ENCODE data around the gene AIF1L.
A peak's percentile ranks its signal among the peaks of the same experiment; 100 is the strongest.

AIF1L gene

GRCh38 chr9:131119600-131119999 lies 23.3 kb downstream of the AIF1L start:
- TF ChIP-seq ZFX (IDR thresholded peaks at IDR 0.05; ENCODE audit: borderline replicate concordance): no peak
- TF ChIP-seq CTCF (IDR thresholded peaks at IDR 0.05): no peak
- H3K27ac ChIP-seq: no peak overlapping the region

GRCh38 chr9:131120620-131121228 lies 24.4 kb downstream of the AIF1L start:
- H3K27ac ChIP-seq: no peak overlapping the region
- TF ChIP-seq CTCF (IDR thresholded peaks at IDR 0.05) (no peak), ZFX (IDR thresholded peaks at IDR 0.05; ENCODE audit: borderline replicate concordance) (no peak)

GRCh38 chr9:131121346-131121745 lies 25.0 kb downstream of the AIF1L start:
- TF ChIP-seq ZFX (IDR thresholded peaks at IDR 0.05; ENCODE audit: borderline replicate concordance) (no peak), CTCF (IDR thresholded peaks at IDR 0.05) (no peak)

GRCh38 chr9:131122158-131122557 lies 25.8 kb downstream of the AIF1L start:
- TF ChIP-seq ZFX (IDR thresholded peaks at IDR 0.05; ENCODE audit: borderline replicate concordance) (no peak), CTCF (IDR thresholded peaks at IDR 0.05) (no peak)
- no peak overlapping the region for H3K27ac ChIP-seq

More at GRCh38 chr9:131121346-131121745, 25.0 kb downstream of the AIF1L start:
- no peak overlapping the region for H3K27ac ChIP-seq

- TF ChIP-seq CTCF (IDR thresholded peaks at IDR 0.05): no peak
- no peak for TF ChIP-seq ZFX (IDR thresholded peaks at IDR 0.05; ENCODE audit: borderline replicate concordance)
- peak overlapping the region; percentile 94 for H3K27ac ChIP-seq
These were observed 28.6 kb downstream of the AIF1L start for GRCh38 chr9:131125038-131125287.

GRCh38 chr9:131125288-131126058 lies 29.1 kb downstream of the AIF1L start, which contains the start of gene NUP214:
TSS of gene NUP214 (plus strand) at chr9:131125586. CDS start at chr9:131125705, 119 bp downstream.
- peak within 1 kb of the TSS; percentile 94 for H3K27ac ChIP-seq
- no peak for TF ChIP-seq CTCF (IDR thresholded peaks at IDR 0.05)
- TF ChIP-seq ZFX (IDR thresholded peaks at IDR 0.05; ENCODE audit: borderline replicate concordance): no peak

- TF ChIP-seq ZFX (IDR thresholded peaks at IDR 0.05; ENCODE audit: borderline replicate concordance) (no peak), CTCF (IDR thresholded peaks at IDR 0.05) (no peak)
- peak overlapping the region; percentile 94 for H3K27ac ChIP-seq
These were observed 29.7 kb downstream of the AIF1L start for GRCh38 chr9:131126059-131126426.

All from 22Rv1 (cell line).